ENCODE measurements around the gene IRAK2. TPM values are rescaled to one million over a fixed set of nuclear protein-coding genes. Genes with fewer than 3 reads are reported as not detected.
A peak's percentile ranks its signal among the peaks of the same experiment; 100 is the strongest.

IRAK2 gene
- total RNA-seq, 1 experiment from 2014 or later = 5.0 TPM

GRCh38 chr3:10229576-10229975 lies 64.9 kb downstream of the IRAK2 start:
- no peaks in the 10 kb centered on the region for H3K27me3 ChIP-seq
- H3K36me3 ChIP-seq = no peaks in the 10 kb centered on the region
- H3K4me3 ChIP-seq = no peak overlapping the region
- DNase-seq = no peak
- no peaks in the 10 kb centered on the region for H3K9me3 ChIP-seq

- Histone ChIP-seq H3K27me3 (no peaks in the 10 kb centered on the region), H3K36me3 (no peaks in the 10 kb centered on the region), H3K4me3 (no peak overlapping the region), H3K9me3 (no peaks in the 10 kb centered on the region)
- no peak for DNase-seq
Observed at GRCh38 chr3:10232137-10232536, 67.4 kb downstream of the IRAK2 start.

- no peaks in the 10 kb centered on the region for H3K9me3 ChIP-seq
- no peak for DNase-seq
- no peaks in the 10 kb centered on the region for H3K36me3 ChIP-seq
- no peaks in the 10 kb centered on the region for H3K27me3 ChIP-seq
- no peak overlapping the region for H3K4me3 ChIP-seq
Observed at GRCh38 chr3:10233988-10234387, 69.3 kb downstream of the IRAK2 start.

DNA sequence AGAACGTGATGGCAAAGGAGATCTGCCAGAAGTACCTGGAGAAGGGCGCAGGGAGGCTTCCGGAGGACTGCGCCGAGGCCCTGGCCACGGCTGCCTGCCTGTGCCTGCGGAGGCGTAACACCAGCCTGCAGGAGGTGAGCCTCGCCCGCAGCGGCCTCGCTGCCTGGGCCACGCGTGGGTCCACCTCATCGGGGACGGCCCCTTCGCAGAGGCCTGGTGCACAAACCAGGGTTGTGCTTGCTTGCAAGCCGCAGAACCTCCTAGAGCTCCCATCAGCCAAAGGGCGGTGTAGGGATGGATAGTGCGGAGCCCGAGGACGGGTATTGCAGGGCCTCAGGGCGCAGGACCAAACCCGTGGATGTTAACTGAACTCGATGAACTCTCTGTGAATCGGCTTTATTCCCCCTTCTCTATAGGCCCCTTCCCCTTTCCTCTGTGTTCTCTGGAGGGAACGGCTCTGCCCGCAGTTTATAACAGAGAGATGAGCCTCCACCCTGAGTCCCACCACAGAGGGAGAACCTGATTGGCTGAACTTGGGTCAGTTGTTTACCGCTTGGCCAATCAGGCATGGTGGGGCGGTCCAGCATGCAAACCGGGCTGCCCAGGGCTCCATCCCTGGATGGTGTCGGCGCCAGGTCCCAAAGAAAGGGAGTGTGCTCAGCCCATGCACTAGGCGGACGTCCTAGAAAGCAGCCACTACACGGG lies 70.0 kb downstream of the IRAK2 start:
- no peaks in the 10 kb centered on the region for H3K36me3 ChIP-seq
- no peaks in the 10 kb centered on the region for H3K27me3 ChIP-seq
- no peaks in the 10 kb centered on the region for H3K9me3 ChIP-seq
- H3K4me3 ChIP-seq = no peak overlapping the region
- no peak for DNase-seq

GRCh38 chr3:10235551-10235950 lies 70.8 kb downstream of the IRAK2 start:
- no peaks in the 10 kb centered on the region for H3K36me3 ChIP-seq
- no peaks in the 10 kb centered on the region for H3K9me3 ChIP-seq
- H3K27me3 ChIP-seq = no peaks in the 10 kb centered on the region
- no peak for DNase-seq
- no peak overlapping the region for H3K4me3 ChIP-seq

GRCh38 chr3:10238345-10239183 lies 73.8 kb downstream of the IRAK2 start:
- H3K27me3 ChIP-seq = no peaks in the 10 kb centered on the region
- H3K36me3 ChIP-seq = no peaks in the 10 kb centered on the region
- no peak for DNase-seq
- H3K4me3 ChIP-seq = no peak overlapping the region
- no peaks in the 10 kb centered on the region for H3K9me3 ChIP-seq

DNA sequence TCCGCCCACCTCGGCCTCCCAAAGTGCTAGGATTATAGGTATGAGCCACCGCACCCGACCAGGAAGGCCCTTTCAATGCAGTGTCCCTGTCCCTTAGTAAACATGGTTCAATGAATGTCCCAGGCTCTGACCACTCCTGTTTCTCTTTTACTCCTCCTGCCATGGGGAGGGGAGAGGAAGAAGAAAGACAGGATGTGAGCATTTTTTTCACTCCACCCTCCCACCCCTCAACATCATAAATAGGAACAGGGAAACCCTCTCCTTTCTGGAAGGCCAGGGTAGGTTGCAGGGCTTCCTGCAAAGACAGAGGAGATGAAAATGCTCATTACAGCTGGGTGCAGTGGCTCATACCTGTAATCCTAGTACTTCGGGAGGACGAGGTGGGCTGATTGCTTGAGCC lies 76.1 kb downstream of the IRAK2 start:
- Histone ChIP-seq H3K36me3 (peaks cover 4% of the 10 kb centered on the region; the same call in 1 of the 2 replicates), H3K9me3 (no peaks in the 10 kb centered on the region), H3K4me3 (no peak overlapping the region), H3K27me3 (no peaks in the 10 kb centered on the region)
- DNase-seq = no peak

GRCh38 chr3:10242182-10243065 lies 77.7 kb downstream of the IRAK2 start:
- Histone ChIP-seq H3K4me3 (no peak overlapping the region), H3K36me3 (peaks cover 4% of the 10 kb centered on the region; the same call in 1 of the 2 replicates), H3K27me3 (no peaks in the 10 kb centered on the region), H3K9me3 (no peaks in the 10 kb centered on the region)
- DNase-seq = no peak

DNA sequence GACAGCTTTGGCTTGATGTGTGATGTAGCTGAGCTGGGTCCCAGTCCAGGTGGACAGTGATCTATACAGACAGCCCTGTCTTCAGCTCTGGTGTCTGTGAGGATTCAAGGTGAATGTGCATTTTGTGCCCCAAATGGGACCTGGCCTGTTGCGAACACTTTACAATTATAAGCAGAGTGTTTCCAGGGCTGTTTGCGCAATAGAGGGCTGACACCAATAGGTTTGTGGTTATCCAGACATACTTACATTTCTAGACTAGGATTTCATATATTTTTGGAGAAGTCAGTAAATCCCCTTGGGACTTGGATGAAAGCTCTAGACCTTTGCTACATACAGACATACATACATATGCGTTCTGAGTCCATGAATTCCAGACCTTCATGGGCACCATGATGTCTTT lies 79.3 kb downstream of the IRAK2 start:
- H3K36me3 ChIP-seq = peaks cover 4% of the 10 kb centered on the region; the same call in 1 of the 2 replicates
- DNase-seq = no peak
- H3K9me3 ChIP-seq = no peaks in the 10 kb centered on the region
- no peaks in the 10 kb centered on the region for H3K27me3 ChIP-seq
- H3K4me3 ChIP-seq = no peak overlapping the region

- Histone ChIP-seq H3K27me3 (no peaks in the 10 kb centered on the region), H3K36me3 (peaks cover 5% of the 10 kb centered on the region), H3K9me3 (no peaks in the 10 kb centered on the region), H3K4me3 (no peak overlapping the region)
- DNase-seq = no peak
Observed at GRCh38 chr3:10245081-10245712, 80.5 kb downstream of the IRAK2 start.

DNA sequence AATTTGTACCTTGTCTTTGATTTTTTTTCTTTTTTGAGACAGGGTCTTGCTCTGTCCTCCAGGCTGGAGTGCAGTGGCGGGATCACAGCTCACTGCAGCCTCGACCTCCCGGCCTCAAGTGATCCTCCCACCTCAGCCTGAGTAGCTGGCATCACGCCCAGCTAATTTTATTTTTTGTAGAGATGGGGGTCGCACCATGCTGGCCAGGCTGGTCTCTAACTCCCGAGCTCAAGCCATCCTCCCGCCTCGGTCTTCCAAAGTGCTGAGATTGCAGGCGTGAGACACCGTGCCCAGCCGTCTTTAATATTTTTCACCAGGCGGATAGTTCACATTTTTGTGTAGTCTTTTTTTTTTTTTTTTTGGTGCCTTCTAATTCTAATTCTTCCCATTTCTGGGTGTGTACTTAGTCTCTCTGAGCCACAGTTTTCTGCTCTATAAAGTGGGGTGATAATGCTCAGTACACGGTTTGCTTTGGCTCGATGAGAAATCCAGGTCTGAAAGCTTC lies 83.0 kb downstream of the IRAK2 start:
- Histone ChIP-seq H3K4me3 (peak overlapping the region; percentile 66), H3K27me3 (no peaks in the 10 kb centered on the region), H3K36me3 (peaks cover 24% of the 10 kb centered on the region), H3K9me3 (no peaks in the 10 kb centered on the region)
- no peak for DNase-seq

DNA sequence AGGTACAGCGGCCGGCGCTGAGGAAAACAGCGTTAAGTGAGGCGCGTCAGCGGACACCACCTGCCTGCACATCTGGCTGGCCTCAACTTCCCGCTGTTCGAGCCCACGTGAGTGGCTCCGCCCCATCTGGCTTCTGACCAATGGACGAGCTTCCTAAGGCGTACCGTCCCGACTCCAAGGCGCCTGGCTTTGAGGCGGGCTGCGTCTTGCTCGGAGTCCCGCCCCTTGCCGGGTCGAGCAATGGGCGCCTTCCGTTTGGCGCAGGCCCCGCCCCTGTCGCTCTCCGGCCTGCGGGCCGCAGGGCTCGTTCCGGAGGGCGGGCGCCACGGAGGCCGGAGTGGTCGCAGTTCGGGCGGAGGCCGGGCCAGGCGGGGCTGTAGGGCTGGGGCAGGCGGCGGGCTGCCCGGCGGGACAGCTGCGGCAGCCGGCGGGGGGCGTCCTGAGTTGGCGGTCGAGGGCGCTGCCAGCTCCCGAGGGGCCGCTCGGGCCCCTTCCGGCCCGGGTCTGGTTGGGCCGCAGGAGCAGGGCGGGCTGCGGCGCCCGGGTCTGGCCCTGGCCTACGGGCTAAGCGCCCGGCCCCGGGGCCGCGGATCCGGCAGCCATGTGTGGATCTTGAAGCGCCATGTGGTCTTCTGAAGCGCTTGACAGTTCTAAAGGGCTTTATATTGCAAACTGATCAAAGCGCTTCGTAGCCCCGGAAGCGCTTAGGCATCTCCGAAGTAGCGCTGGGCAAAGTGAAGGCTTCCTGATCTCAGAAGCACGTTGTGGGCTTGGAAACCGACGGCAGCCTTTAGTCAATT lies 83.7 kb downstream of the IRAK2 start, which contains the start of gene TATDN2:
Gene TATDN2 (plus strand): TSS at position 276 of the 800 bp plus-strand sequence. CDS start 742 bp downstream, outside the sequence.
- no peaks in the 10 kb centered on the region for H3K27me3 ChIP-seq
- H3K36me3 ChIP-seq = peaks cover 29% of the 10 kb centered on the region
- H3K9me3 ChIP-seq = no peaks in the 10 kb centered on the region
- peak; percentile 93 for DNase-seq
- peak within 1 kb of the TSS; percentile 66 for H3K4me3 ChIP-seq

DNA sequence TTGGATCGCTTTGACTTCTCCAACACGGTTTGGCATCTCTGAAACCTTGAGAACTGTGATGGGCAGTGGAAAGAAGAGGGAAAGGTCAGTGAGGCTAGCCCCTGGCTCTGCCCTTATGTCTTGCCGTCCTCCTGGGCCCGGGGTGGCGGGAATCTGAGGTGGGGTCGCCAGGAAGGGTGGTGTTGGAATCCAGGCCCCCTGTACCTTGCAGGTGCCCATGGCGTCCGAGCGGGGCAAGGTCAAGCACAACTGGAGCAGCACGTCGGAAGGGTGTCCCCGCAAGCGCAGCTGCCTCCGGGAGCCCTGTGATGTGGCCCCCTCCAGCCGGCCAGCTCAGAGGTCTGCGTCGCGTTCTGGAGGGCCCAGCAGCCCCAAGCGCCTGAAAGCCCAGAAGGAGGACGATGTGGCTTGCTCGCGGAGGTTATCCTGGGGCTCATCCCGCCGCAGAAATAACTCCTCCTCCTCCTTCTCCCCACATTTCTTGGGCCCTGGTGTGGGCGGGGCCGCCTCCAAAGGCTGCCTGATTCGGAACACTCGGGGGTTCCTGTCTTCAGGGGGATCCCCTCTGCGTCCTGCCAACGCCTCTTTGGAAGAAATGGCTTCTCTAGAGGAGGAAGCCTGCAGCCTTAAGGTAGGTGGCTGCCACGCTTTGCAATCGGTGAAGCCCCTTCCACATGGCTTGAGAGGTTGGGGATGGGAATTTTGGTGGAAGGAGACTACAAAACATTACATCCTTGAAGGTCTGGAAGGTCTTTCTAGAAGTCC lies 84.4 kb downstream of the IRAK2 start:
- no peaks in the 10 kb centered on the region for H3K9me3 ChIP-seq
- H3K36me3 ChIP-seq = peaks cover 34% of the 10 kb centered on the region
- DNase-seq = peak; percentile 28
- peak overlapping the region; percentile 66 for H3K4me3 ChIP-seq
- no peaks in the 10 kb centered on the region for H3K27me3 ChIP-seq

- DNase-seq = no peak
- peaks cover 30% of the 10 kb centered on the region for H3K36me3 ChIP-seq
Observed at GRCh38 chr3:10249833-10250232, 85.1 kb downstream of the IRAK2 start.

GRCh38 chr3:10251006-10251405 lies 86.3 kb downstream of the IRAK2 start:
- DNase-seq = no peak
- Histone ChIP-seq H3K4me3 (no peak overlapping the region), H3K27me3 (no peaks in the 10 kb centered on the region), H3K36me3 (peaks cover 30% of the 10 kb centered on the region), H3K9me3 (no peaks in the 10 kb centered on the region)

More at GRCh38 chr3:10249833-10250232, 85.1 kb downstream of the IRAK2 start:
- H3K27me3 ChIP-seq = no peaks in the 10 kb centered on the region
- no peaks in the 10 kb centered on the region for H3K9me3 ChIP-seq
- H3K4me3 ChIP-seq = peak overlapping the region; percentile 66

All from MG63 (cell line).